Measurements from ENCODE around the gene SPATA32.

Gene SPATA32

GRCh38 chr17:45284176-45285140 is 22.6 kb upstream of the SPATA32 start:
- Mint-ChIP-seq H3K9me3 (no peaks in the 10 kb centered on the region), H3K4me1 (peaks cover 27% of the 10 kb centered on the region), H3K27me3 (no peaks in the 10 kb centered on the region), H3K4me3 (no peak overlapping the region), H3K27ac (peak overlapping the region; percentile 93 to 94)
- DNase-seq = peak; percentile 21 to 43
- ATAC-seq = peak; percentile 74

DNA sequence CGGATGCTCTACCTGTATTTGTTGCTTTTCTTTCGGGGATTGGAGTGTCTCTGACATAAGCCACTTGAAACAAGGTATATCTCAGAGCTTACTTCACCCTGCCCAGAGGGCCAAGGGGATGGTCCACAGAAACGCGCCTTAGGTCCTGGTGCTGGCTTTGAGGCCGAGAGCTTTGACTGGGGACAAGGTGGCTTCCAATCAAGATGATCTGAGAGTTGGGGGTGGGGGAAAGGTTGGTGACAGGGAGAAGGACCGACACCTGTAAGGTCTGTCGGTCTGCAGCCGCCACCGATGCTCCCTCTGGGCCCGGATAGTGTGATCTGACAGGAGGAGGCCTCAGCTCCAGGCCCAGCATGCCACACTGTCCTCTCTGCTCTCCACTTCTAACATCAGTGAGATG is 21.8 kb upstream of the SPATA32 start:
- ATAC-seq = peak; percentile 15
- peak overlapping the region; percentile 93 to 94 for H3K27ac Mint-ChIP-seq
- DNase-seq = no peak
- H3K4me3 Mint-ChIP-seq = no peak overlapping the region
- H3K9me3 Mint-ChIP-seq = no peaks in the 10 kb centered on the region
- peaks cover 26% of the 10 kb centered on the region for H3K4me1 Mint-ChIP-seq
- no peaks in the 10 kb centered on the region for H3K27me3 Mint-ChIP-seq

- DNase-seq (no peak), ATAC-seq (no peak)
- Mint-ChIP-seq H3K27me3 (no peaks in the 10 kb centered on the region), H3K27ac (peak overlapping the region; percentile 46 to 93), H3K4me1 (peaks cover 32% of the 10 kb centered on the region), H3K4me3 (no peak overlapping the region), H3K9me3 (no peaks in the 10 kb centered on the region)
These were observed 21.1 kb upstream of the SPATA32 start for GRCh38 chr17:45282683-45283644.

DNA sequence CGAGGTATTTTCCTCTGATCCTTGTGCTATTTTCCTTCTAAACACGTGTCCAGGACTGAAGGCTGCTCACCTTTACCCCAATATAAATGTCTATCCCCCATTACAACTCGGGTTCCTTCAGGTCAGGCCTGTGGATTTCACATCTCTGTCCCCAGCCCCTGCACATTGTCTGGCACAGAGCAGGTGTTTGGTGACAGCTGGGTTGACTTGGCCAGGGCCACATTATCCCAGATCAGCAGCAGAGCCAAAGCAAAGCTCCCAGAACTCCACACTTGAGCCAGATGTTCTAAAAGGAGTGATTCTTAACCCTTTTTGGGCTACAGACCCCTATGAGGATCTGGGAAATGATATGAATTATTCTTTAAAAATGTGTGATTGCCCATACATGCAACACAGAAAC is 18.0 kb upstream of the SPATA32 start:
- H3K4me3 Mint-ChIP-seq = no peak overlapping the region
- DNase-seq = no peak
- H3K4me1 Mint-ChIP-seq = peaks cover 38% of the 10 kb centered on the region
- ATAC-seq = no peak
- no peaks in the 10 kb centered on the region for H3K9me3 Mint-ChIP-seq
- H3K27ac Mint-ChIP-seq = no peak overlapping the region
- no peaks in the 10 kb centered on the region for H3K27me3 Mint-ChIP-seq

- no peaks in the 10 kb centered on the region for H3K27me3 Mint-ChIP-seq
- ATAC-seq (no peak), DNase-seq (no peak)
- no peak overlapping the region for H3K4me3 Mint-ChIP-seq
- peaks cover 31% of the 10 kb centered on the region for H3K4me1 Mint-ChIP-seq
- no peaks in the 10 kb centered on the region for H3K9me3 Mint-ChIP-seq
- H3K27ac Mint-ChIP-seq = no peak overlapping the region
These were observed 16.1 kb upstream of the SPATA32 start for GRCh38 chr17:45277992-45278391.

DNA sequence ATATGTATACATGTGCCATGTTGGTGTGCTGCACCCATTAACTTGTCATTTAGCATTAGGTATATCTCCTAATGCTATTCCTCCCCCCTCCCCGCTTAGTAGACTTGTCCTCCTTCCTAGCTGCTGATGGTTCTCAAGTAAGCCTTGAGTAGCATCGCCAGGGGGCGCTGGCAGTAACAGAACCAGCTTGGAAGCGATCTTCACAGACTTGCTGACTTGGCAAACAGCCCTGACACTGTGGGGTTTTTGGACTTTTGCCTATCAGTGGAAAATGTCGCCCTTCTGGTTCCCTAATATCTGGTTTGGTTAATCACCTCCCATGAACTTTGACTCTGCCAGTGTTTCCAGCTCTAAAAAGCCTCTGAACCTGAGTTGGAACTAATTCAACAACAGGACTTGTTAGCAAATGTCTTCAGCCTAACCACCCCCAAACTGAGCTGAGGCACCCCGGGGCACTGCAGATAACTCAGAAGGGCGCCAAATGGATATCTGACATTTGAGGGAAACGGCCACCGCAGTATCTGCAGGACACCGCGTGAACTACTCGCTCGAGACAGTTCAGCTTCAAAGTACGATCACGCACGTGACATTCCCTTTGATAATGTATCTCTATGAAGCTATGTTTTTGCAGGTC is 15.4 kb upstream of the SPATA32 start:
- Mint-ChIP-seq H3K4me1 (peaks cover 29% of the 10 kb centered on the region), H3K9me3 (no peaks in the 10 kb centered on the region), H3K4me3 (no peak overlapping the region), H3K27ac (no peak overlapping the region), H3K27me3 (no peaks in the 10 kb centered on the region)
- ATAC-seq = peak; percentile 96
- DNase-seq = peak; percentile 80 to 85

DNA sequence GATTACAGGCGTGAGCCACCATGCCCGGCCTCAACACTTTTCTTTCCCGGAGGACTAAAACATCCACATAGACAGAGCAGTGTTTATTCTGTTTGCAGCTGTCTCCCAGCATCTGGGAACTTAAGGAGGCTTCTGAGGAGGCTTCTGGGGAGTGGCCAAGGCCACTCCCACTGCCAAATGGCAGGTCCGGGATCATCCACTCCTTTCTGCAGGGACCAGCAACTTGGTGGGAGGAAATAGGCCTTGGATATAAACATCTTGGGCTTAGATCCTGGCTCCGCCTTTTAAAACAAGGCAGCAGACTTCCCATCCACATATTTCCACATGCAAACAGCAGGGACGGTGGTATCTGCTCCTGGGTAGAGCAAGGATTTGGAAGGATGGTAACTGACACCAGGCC is 14.1 kb upstream of the SPATA32 start:
- H3K4me1 Mint-ChIP-seq = peaks cover 31% of the 10 kb centered on the region
- no peak for DNase-seq
- peak overlapping the region in 1 of 2 donors; percentile 48 for H3K27ac Mint-ChIP-seq
- H3K4me3 Mint-ChIP-seq = no peak overlapping the region
- no peaks in the 10 kb centered on the region for H3K27me3 Mint-ChIP-seq
- ATAC-seq = no peak
- no peaks in the 10 kb centered on the region for H3K9me3 Mint-ChIP-seq

DNA sequence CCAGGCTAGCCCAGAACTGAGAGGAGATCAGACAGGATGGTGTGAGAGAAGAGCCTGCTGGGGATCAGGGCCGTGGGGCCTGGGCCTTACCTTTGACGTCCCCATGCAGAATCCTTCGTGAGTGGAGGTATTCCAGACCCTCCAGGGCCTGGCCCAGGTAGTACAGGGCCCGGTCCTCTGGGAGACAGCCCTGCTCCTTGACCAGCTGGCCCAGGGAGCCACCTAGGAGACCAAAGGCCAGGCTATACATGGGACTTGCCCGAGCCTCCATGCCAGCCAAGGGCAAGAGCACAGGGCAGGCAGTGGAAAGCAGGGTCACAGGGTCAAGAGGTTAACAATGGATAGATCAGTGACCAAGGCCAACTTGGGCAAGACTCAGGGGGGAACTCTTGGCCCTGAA is 12.1 kb upstream of the SPATA32 start:
- Mint-ChIP-seq H3K4me3 (no peak overlapping the region), H3K27me3 (no peaks in the 10 kb centered on the region), H3K27ac (no peak overlapping the region), H3K4me1 (peaks cover 51% of the 10 kb centered on the region), H3K9me3 (no peaks in the 10 kb centered on the region)
- DNase-seq (no peak), ATAC-seq (no peak)

- H3K27me3 Mint-ChIP-seq = no peaks in the 10 kb centered on the region
- peaks cover 50% of the 10 kb centered on the region for H3K4me1 Mint-ChIP-seq
- H3K27ac Mint-ChIP-seq = peak overlapping the region in 1 of 2 donors; percentile 86
- H3K9me3 Mint-ChIP-seq = no peaks in the 10 kb centered on the region
- DNase-seq (no peak), ATAC-seq (no peak)
- no peak overlapping the region for H3K4me3 Mint-ChIP-seq
These were observed 11.7 kb upstream of the SPATA32 start for GRCh38 chr17:45273551-45273957.

- Mint-ChIP-seq H3K4me3 (no peak overlapping the region), H3K9me3 (no peaks in the 10 kb centered on the region), H3K27ac (no peak overlapping the region), H3K4me1 (peaks cover 48% of the 10 kb centered on the region), H3K27me3 (no peaks in the 10 kb centered on the region)
- ATAC-seq (no peak), DNase-seq (no peak)
These were observed 9.7 kb upstream of the SPATA32 start for GRCh38 chr17:45271603-45272002.

DNA sequence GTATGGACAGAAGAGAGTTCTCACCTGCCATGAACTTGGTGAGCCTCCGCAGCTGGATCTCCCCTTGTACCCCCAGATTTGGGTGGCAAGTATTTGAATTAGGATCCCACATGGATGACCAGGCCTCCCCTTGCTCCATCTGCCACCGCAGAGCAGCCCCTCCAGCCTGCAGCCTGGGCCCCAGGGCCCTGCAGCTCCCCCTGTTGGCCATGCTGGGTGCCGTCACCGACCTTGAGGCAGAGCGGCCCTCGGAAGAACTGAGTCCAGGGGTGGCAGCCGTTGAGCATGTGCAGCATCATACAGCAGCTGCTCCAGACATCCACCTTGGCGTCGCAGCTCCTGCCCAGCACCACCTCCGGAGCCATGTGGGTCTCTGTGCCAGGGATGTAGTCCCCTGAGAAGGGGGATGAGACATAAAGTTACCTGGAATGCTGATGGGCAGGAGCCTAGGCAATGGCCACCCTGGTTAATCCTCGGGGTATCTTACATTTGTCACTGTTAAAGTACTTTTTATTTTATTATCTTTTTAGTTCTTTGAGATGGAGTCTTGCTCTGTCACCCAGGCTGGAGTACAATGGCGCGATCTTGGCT is 9.0 kb upstream of the SPATA32 start:
- peaks cover 48% of the 10 kb centered on the region for H3K4me1 Mint-ChIP-seq
- no peaks in the 10 kb centered on the region for H3K27me3 Mint-ChIP-seq
- peak overlapping the region in 1 of 2 donors; percentile 90 for H3K27ac Mint-ChIP-seq
- peak; percentile 57 to 61 for DNase-seq
- peak; percentile 82 for ATAC-seq
- no peaks in the 10 kb centered on the region for H3K9me3 Mint-ChIP-seq
- peak overlapping the region in 1 of 2 donors; percentile 57 for H3K4me3 Mint-ChIP-seq

DNA sequence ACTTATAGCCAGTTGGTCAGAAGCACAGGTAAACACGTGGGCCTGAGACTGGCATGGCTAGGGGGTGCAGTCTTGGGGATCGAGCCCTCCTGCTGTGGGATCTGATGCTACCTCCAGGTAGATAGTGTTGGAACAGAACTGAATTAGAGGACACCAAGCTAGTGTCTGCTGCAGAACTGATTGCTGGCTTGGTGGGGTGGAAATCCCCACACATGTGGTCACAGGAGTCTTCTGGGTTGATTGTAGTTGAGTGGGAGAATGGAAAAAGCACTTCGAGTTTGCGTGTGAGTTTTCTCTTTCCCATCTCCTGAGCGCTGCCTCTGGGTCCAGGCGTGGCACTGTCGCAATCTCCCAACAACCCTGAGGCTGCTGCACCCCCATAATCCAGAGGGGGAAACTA is 8.0 kb upstream of the SPATA32 start:
- H3K27ac Mint-ChIP-seq = peak overlapping the region; percentile 25 to 90
- no peaks in the 10 kb centered on the region for H3K9me3 Mint-ChIP-seq
- ATAC-seq (peak; percentile 54), DNase-seq (no peak)
- no peaks in the 10 kb centered on the region for H3K27me3 Mint-ChIP-seq
- peak overlapping the region in 1 of 2 donors; percentile 57 for H3K4me3 Mint-ChIP-seq
- peaks cover 48% of the 10 kb centered on the region for H3K4me1 Mint-ChIP-seq

DNA sequence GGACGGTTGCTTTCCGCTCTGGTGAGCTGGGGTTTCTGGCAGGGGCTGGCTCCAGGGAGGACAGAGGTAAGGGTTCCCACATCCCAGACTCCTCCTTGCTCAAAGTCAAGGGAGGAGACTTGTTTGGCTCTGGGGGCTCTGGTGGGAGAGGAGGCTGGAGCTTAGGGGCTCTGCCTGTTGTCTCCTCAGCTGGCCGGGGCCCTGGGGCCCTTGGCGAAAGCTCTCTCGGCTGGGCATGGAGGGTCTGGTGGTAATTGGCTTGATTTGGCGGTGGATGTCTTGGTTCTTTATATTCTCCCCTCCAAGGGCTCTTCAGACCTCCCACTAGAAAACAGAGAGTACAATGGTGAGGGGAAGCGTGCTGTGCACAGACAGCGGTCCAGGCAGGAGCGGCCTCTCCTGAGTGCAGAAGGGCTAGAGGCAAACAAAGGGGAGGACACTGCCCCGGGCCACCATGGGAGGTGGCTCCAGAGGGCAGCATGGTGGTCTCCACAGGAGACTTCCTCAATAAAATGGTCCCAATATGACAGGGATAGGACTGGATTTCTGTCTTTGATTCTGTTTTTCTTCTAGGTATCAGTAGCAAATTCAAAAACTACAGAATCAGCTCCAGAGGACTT is 5.7 kb upstream of the SPATA32 start:
- ATAC-seq (no peak), DNase-seq (no peak)
- Mint-ChIP-seq H3K9me3 (no peaks in the 10 kb centered on the region), H3K27me3 (no peaks in the 10 kb centered on the region), H3K4me1 (peaks cover 46% of the 10 kb centered on the region), H3K4me3 (no peak overlapping the region), H3K27ac (peak overlapping the region; percentile 52 to 54)

GRCh38 chr17:45266372-45266926 is 4.6 kb upstream of the SPATA32 start:
- Mint-ChIP-seq H3K27ac (peak overlapping the region in 1 of 2 donors; percentile 76), H3K27me3 (no peaks in the 10 kb centered on the region), H3K9me3 (no peaks in the 10 kb centered on the region), H3K4me1 (peaks cover 55% of the 10 kb centered on the region), H3K4me3 (no peak overlapping the region)
- DNase-seq (no peak), ATAC-seq (no peak)
